DOHH2 (cell line): ENCODE data around the gene MCC.

Experiments
- CTCF ChIP-seq: fragments of 200-600 bp; sonication (generic); IDR thresholded peaks from one replicate; pipeline ENCODE4 v1.5.1; 2014; ENCODE audit warnings: antibody characterized with exemption, mild to moderate bottlenecking, low read depth, low read length; ENCODE audit not compliant: poor library complexity, severe bottlenecking
- EZH2phosphoT487 ChIP-seq: fragments of 200-600 bp; sonication (generic); IDR thresholded peaks from 2 replicates; pipeline ENCODE4 v1.6.1; 2017; ENCODE audit warnings: borderline replicate concordance, mild to moderate bottlenecking, antibody characterized with exemption, low read length, moderate library complexity, mixed read lengths

- no peak for TF ChIP-seq EZH2phosphoT487
- TF ChIP-seq CTCF: no peak
These were observed 37.3 kb downstream of the MCC start for GRCh38 chr5:113450929-113451328.
